Measurements from ENCODE around the gene CKAP4. TPM values are rescaled to one million over a fixed set of nuclear protein-coding genes. Genes with fewer than 3 reads are reported as not detected.
A peak's percentile ranks its signal among the peaks of the same experiment; 100 is the strongest.

The CKAP4 gene
- total RNA-seq, 1 experiment from 2014 or later: 54.9 TPM

DNA sequence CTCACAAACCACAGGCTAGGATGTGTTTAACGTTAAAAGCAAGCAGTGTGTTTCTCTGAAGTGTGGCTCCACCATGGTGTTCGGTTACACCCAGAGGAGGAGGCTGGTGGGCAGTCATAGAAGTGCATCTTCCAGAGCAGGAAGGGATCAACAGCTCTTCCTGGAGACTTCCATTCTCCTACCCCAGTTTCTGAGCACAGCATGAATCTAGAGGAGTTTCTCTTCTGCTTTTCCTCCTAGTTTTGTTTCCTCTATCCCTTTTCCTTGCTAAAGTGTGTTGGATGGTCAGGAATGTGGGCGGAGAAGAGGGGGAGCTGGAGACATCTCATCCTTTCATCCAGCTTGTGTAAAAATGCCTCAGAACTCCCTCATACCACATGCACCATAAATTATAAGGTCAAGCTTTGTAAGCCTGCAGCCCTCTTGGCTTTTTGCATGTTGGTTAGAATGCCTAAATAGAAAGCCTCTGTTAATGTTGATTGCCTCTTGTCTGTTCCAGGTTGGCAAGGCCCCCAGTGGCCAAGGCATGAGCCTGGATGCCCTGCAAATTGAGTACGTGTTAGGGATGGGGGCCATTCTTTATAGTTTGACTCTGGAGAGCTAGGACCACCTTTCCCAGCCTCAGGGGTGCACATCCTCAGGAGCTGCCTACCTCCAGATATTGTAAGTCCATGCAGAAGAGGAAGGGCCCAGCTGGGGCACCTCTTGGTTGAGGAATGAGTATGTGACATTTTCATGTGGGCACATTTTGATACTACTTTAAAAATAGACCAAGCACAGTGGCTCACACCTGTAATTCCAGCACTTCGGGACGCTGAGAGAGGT, 4.0 kb upstream of the CKAP4 start:
- DNase-seq (ENCODE audit: low read depth, low spot score): peak; percentile 28
- in situ Hi-C loops (cut with HindIII; ENCODE audit: low pct_unique_long_range_greater_than_20kb, low sequenced_read_pairs): no loop called here

DNA sequence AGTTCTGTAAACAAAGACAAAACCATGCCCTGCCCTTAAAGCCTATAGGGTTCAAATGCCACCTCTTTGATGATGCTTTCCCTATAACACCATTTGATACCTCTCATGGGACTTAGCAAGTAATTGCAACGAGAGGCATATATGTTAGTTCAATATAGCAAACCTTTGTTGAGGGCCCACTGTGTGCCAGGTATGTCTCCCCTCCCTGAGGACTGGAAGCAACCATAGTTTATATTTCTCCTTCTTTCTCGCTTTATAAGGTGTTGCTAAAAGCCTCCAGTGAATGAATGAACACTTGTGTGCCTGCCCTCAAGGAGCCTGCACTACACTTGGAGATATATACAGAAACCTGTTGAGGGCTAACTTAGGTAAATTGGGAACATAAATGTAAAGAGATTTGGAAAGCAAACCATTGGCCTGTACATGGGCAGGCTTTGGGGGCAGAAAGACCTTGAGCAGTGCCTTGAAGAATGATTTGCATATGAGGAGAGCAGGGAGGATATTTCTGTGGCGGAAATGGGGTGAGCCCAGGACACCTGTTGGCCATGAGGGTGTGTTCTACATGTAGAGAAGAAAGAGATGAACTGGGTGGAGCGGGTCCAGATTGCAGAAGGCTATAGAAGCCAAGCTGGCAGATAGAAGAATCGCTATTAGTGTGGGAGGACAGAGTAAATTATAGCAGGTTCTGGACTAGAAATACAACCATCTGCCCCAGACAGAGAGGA, 1.8 kb upstream of the CKAP4 start:
- DNase-seq (ENCODE audit: low read depth, low spot score): no peak
- in situ Hi-C loops (cut with HindIII; ENCODE audit: low pct_unique_long_range_greater_than_20kb, low sequenced_read_pairs): no loop called here

DNA sequence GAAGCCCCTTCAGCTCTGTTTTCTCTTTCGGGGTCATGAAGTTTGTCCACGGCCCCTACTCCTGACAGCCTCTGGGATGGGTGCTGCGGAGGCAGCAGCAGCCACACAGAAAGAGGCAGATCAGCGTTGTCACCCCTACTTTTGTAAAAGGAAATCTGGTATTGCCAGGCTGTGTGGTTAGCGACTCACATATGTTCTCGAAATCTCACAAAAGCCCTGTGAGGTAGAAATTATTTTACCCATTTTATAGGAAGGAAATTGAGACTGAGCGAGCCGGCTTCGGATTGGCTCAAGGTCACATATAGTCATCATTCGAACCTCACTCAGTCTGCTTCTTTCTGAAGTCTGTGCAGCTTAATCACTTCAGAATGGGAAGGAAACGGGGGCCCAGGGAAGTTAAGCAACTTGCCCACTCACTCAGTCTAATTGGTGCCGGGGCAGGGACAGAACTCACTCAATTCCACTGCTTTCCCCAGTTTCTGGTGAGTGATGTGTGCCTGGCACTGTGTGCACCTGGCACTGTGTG, 1.1 kb upstream of the CKAP4 start:
- in situ Hi-C loops (cut with HindIII; ENCODE audit: low pct_unique_long_range_greater_than_20kb, low sequenced_read_pairs): no loop called here
- DNase-seq (ENCODE audit: low read depth, low spot score): no peak

DNA sequence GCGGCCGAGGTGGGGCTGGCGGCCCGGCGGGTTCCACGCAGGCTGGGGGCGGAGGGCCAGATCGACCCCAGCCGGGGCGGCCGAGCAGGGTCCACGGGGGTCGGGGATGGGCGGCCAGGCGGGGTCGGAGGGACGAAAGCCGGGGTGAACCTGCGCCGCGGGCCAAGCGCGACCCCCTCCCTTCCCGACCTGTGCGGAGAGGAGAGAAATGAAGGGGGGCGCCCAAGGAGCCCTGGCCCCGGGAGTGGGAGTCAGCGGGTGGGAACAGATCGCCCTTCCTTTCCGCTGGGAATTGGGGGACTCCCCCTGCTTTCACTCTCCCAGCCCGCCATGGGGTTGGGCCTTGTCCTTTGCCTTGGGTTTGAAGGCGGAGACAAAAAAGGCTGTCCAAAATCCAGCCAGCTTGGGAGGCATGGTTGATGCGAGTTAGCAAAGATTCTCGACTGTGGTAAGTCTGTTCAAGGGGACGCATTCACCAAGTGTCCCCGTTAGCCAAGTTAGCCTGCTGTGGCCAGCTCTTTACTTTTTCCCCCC, 559 bp upstream of the CKAP4 start:
- DNase-seq (ENCODE audit: low read depth, low spot score): peak; percentile 68
- in situ Hi-C loops (cut with HindIII; ENCODE audit: low pct_unique_long_range_greater_than_20kb, low sequenced_read_pairs): no loop called here

DNA sequence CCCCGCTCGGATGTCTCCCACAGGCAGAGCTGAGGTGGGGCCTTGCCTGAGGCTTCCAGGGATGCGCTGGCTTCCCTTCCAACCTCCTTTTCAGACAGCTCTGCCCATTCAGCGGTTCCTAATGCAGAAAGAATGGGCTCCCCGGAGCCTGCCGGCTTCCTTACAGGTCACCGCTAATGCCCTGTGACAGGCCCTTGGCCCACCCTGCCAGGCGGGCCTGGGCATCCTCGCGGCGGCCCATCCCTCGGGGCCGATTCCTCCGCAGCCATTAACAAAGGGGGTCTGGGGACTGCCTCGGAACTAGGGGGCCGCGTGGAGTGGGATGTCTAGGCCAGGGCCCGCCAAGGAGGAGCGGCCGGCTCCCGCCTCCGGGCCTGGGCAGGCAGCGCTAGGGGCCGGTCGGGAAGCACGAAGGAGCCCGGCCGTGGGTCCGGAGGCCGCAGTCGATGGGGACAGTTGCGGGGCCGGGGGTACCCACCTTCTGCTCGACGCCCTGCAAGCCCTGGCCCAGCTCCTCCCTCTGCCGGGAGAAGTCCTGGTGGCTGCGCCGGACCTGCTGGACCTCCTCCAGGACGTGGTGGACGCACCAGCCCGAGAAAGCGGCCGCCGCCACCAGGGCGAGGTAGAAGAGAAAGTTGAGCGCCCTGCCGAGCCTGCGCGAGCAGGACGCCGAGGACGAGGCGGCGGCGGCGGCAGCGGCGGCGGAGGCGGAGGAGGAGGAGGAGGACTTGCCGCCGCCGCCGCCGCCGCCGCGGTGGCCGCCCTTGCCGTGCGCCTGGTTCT, 738 bp downstream of the CKAP4 start:
- peak; percentile 44 for DNase-seq (ENCODE audit: low read depth, low spot score)
- in situ Hi-C loops (cut with HindIII; ENCODE audit: low pct_unique_long_range_greater_than_20kb, low sequenced_read_pairs): no loop called here

DNA sequence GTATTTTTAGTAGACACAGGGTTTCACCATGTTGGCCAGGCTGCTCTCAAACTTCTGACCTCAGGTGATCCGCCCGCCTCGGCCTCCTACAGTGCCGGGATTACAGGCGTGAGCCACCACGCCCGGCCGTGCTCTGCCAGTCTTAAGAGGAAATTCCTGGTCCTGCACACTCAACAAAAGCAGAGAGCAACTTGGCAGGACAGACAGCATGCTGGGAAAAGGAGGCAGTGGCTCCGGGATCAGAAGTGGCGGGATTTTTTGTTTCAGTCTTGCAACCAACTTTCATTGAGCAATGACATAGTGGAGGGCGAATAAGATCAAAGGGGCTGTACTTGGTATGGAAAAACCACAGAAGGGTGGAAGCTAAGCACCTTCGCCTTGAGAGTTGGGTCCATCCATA, 2.1 kb downstream of the CKAP4 start:
- in situ Hi-C loops (cut with HindIII; ENCODE audit: low pct_unique_long_range_greater_than_20kb, low sequenced_read_pairs): no loop called here
- no peak for DNase-seq (ENCODE audit: low read depth, low spot score)

DNA sequence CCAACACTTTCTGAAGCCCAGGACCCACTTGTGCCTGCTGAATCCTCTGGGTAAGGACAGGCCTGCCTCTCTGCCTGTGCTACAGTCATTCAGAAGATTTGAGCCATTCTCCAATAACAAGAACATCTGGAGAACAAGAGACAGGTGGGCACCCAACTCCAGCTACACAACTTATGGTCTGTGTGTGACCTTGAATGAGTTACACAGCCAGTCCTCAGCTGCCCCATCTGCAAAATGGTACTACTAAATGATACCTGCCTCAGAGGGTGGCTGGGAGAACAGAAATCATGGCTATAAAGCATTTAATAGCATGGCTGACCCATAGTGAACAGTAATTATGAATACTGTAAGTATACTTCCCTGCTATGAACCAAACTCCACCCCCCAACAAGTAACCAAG, 4.2 kb downstream of the CKAP4 start:
- DNase-seq (ENCODE audit: low read depth, low spot score): no peak
- in situ Hi-C loops (cut with HindIII; ENCODE audit: low pct_unique_long_range_greater_than_20kb, low sequenced_read_pairs): no loop called here

DNA sequence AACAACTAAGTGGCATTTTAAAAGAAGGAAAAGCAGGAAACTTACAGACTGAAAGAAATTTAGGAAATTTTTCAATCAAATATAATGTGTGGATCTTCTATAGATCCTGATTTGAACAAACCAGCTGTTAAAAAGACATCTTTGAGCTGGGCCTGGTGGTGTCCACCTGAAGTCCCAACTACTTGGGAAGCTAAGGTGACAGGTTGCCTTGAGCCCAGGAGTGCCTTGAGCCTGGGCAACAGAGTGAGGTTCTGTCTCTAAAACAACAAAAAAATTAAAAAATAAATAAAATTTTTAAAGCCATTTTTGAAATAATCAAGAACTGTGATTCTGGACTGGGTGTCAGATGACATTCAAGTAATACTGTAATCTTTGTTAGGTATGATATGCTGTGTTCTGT, 7.0 kb downstream of the CKAP4 start:
- in situ Hi-C loops (cut with HindIII; ENCODE audit: low pct_unique_long_range_greater_than_20kb, low sequenced_read_pairs): no loop called here
- DNase-seq (ENCODE audit: low read depth, low spot score): no peak

DNA sequence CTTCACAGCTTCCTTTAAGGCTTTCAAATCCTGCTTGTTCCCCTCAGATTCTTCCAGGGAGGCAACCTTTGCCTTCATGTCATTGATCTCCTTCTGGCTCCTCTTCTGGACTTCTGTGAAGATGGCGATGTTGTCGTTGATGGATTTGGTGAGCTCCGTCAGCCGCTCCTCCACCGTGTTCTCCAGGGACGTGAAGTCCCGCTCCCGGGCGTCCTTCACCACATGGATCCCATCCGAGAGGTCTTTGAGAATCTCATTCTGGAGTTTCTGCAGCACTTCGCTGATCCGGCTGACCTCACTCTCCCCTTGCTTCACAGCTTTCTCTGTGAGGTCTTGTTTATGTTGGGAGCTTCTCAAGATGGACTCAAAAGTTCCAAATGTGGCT, 7.9 kb downstream of the CKAP4 start:
- in situ Hi-C loops (cut with HindIII; ENCODE audit: low pct_unique_long_range_greater_than_20kb, low sequenced_read_pairs): no loop called here
- DNase-seq (ENCODE audit: low read depth, low spot score): no peak

DNA sequence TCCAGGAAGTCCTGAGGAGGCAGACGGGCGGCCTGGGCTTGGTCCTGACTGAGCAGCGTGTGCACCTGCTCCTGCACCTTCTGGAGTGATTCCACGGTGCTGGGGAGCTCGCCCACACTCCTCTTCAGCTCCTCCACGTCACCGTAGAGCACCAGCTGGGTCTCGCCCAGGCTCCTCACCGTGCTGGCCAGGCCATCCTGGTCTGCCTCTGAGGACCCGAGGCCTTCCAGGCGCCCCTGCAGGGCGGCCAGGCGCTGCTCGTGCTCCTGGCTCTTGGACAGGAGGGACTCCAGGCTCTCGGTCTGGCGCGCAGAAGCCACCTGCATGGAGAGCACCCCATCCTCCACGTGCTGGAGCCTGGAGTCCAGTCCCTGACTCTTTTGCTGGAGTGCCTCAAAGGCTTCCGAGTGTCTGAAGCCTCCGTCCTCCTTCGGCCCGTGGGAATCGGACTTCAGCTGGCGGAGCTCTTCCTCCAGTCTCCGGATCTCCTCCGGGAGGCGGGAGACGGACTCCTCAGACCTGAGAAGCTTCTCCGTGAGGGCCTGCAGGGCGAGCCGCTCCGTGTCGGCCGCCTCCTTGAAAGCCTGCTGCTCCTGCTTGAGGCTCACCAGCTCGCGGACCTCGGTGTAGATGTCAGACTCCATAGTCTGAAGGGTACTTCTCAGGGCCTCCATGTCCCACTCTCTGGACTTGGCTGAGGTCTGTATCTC, 8.4 kb downstream of the CKAP4 start:
- DNase-seq (ENCODE audit: low read depth, low spot score): no peak
- in situ Hi-C loops (cut with HindIII; ENCODE audit: low pct_unique_long_range_greater_than_20kb, low sequenced_read_pairs): no loop called here

DNA sequence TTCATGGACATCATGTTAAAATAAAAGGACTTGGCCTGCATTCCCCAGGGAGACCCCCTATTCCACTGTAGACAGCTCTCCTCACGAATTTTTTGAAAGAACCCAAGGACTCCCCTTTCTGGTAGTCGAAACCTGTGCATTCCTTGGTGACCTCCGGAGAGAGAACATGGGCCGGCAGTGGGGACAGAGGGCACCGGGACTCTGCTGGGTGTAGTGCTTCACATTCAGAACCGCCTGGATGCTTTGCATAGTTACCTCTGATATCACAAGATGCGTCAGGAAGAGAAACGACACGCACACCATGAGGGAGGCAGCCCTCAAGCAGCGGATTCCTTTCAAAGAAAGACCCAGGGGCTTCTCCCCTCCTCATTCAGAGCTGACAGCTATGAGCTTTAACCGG, 9.7 kb downstream of the CKAP4 start:
- in situ Hi-C loops (cut with HindIII; ENCODE audit: low pct_unique_long_range_greater_than_20kb, low sequenced_read_pairs): no loop called here
- DNase-seq (ENCODE audit: low read depth, low spot score): no peak

DNA sequence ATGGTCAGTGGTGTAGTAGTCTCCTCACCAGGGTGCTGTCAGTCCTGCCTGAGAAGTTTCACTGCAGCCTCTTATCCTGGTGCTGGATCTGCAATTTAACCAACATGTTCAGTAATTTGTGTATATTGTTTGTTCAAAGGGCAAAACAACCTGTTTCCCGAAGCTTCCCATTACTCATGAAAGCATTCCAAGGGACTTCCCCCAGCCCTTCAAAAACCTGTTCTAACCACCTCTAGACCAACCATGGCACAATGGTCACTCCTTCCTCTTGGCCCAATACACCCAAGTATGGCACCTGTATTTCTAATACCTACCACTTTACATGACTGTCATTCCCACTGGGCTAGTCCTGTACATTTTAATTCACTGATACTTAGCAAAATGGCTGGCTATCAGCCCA, 12.1 kb downstream of the CKAP4 start:
- no peak for DNase-seq (ENCODE audit: low read depth, low spot score)
- in situ Hi-C loops (cut with HindIII; ENCODE audit: low pct_unique_long_range_greater_than_20kb, low sequenced_read_pairs): no loop called here

DNA sequence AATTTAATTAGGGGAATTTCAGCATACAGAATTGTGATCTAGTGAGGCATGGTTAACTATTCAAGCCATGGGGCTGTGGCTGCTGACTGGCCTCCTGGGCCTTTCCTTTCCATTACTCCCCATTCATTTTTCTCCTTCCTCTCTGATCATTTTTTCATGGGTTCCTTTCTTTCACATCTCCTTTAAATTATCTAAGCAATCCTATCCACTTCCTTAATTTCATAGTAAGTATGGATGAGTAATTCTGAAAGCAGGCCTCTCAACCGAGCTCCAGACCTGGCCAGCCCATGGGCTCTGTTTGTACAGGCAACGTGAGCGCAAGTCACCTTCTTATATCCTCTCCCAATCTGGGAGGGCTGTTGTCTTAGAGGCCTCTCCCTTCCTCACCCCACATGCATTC, 13.4 kb downstream of the CKAP4 start:
- DNase-seq (ENCODE audit: low read depth, low spot score): no peak
- in situ Hi-C loops (cut with HindIII; ENCODE audit: low pct_unique_long_range_greater_than_20kb, low sequenced_read_pairs): no loop called here

DNA sequence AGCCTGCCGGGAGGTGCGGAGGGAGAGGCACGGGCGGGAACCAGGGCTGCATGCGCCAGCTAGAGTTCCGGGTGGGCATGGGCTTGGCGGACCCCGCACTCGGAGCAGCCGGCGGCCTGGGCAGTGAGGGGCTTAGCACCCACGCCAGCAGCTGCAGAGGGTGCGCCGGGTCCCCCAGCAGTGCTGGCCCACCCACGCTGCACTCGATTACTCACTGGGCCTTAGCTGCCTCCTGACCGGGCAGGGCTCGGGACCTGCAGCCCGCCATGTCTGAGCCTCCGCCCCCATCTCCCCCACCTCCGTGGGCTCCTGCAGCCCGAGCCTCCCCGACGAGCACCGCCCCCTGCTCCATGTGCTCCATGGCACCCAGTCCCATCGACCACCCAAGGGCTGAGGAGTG, 14.8 kb downstream of the CKAP4 start:
- in situ Hi-C loops (cut with HindIII; ENCODE audit: low pct_unique_long_range_greater_than_20kb, low sequenced_read_pairs): no loop called here
- no peak for DNase-seq (ENCODE audit: low read depth, low spot score)

DNA sequence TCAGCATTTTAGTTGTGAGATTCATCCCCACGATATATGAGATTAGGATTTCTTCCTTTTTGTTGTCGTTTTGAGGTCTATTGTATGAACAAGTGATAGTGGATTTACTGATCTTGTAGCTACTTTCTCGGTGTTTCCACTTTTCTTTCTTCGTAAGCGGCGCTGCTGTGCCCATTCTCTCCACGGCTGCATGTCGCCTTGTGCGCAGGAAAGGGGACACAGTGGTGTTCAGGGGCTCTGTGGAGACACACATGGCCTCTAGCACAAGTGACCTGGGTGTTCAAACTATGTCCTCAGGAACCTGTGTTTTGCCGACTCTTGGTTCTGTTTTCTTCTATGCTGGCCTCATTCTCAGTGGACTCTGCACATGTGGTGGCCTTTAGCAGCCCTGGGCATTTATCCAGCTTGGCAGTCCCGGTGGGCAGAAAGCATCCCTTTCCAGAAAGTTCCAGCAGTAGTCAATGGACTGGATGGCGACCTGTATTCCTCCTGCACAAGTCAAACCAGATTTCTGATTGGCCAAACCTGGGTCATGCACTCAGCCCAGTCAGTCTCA, 18.7 kb downstream of the CKAP4 start:
- DNase-seq (ENCODE audit: low read depth, low spot score): no peak
- in situ Hi-C loops (cut with HindIII; ENCODE audit: low pct_unique_long_range_greater_than_20kb, low sequenced_read_pairs): no loop called here

DNA sequence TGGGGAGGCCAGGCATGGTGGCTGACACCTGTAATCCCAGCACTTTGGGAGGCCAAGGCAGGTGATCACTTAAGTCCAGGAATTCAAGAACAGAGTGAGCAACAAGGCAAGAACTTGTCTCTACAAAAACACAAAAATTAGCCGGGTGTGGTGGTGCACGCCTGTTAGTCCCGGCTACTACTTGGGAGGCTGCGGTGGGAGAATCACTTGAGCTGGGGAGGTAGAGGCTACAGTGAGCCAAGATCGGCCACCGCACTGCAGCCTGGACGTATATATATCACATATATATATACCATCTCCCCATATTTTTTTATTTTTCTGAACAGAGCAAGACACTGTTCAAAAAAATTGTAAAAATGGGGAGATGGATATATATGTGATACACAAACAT, 19.5 kb downstream of the CKAP4 start:
- in situ Hi-C loops (cut with HindIII; ENCODE audit: low pct_unique_long_range_greater_than_20kb, low sequenced_read_pairs): no loop called here
- no peak for DNase-seq (ENCODE audit: low read depth, low spot score)

DNA sequence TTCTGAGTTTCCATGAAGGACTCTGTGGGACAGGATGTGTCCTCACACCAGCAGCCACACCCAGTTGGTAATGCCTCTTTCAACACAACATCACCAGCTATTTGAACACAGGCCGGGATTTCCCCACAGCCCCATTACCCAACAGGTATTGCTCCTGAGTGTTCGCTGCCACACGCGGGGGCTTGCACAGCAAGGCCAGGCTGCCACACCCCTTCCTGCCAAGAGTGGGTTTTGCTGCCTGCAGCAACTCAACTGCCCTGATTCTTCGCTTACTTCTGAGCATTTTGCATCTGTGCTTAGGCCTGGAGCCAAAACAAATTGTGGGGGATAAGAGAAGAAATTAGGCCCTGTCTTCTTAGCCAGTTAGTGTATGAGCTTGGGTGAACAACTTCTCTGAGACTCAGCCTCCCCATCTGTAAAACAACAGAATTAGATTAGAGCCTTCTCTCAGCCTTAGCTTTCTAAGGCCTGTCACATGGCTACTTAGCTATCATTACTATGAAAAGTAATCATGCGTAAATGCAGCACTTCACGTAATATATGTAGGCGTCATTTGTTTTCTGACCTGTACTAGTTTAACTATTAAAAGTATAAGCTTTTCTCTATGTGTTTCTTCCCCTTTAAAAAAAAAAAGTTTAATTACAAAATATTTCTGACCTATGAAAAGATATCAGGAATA, 20.0 kb downstream of the CKAP4 start:
- in situ Hi-C loops (cut with HindIII; ENCODE audit: low pct_unique_long_range_greater_than_20kb, low sequenced_read_pairs): no loop called here
- DNase-seq (ENCODE audit: low read depth, low spot score): no peak
